Anterior cingulate cortex (tissue), 58 donors: Measurements from ENCODE around the gene INTS1.
A peak's percentile ranks its signal among the peaks of the same experiment; 100 is the strongest.

Experiments used
- DNase-seq, 58 donors: peaks; one replicate each; lab custom pipeline; 2025; lab: John Stamatoyannopoulos, UW

The INTS1 gene

GRCh38 chr7:1422512-1423263, 81.5 kb downstream of the INTS1 start:
- peak in 1 of 58 donors; percentile 48 for DNase-seq

GRCh38 chr7:1421946-1422345, 82.2 kb downstream of the INTS1 start:
- DNase-seq: no peak

- no peak for DNase-seq
Observed at GRCh38 chr7:1421020-1421790, 83.0 kb downstream of the INTS1 start.
